Transverse colon (tissue), 4 donors: ENCODE measurements around the gene RNF113B. TPM values are rescaled to one million over a fixed set of nuclear protein-coding genes. Genes with fewer than 3 reads are reported as not detected.

Source experiments
- DNase-seq: peaks from one replicate; pipeline ENCODE4 v3.0.0-alpha.2; 2019
- H3K27ac ChIP-seq, 4 donors: fragments of 200-600 bp; sonication (generic); 2 replicates each; pipeline ENCODE4 v1.5.1; 2016 to 2018; ENCODE audit warnings: inconsistent platforms in 4 of 4
- H3K27me3 ChIP-seq: fragments of 200-600 bp; sonication (generic); 2 replicates; pipeline ENCODE4 v1.5.1; 2017; ENCODE audit warnings: inconsistent platforms
- H3K36me3 ChIP-seq, 4 donors: fragments of 200-600 bp; sonication (generic); 2 replicates each; pipeline ENCODE4 v1.5.1; 2017 to 2019; ENCODE audit warnings: inconsistent platforms in 4 of 4
- H3K4me1 ChIP-seq, 4 donors: fragments of 200-600 bp; sonication (generic); 2 replicates each; pipeline ENCODE4 v1.5.1; 2017 to 2020; ENCODE audit warnings: inconsistent platforms in 4 of 4
- H3K4me3 ChIP-seq, 4 donors: fragments of 200-600 bp; sonication (generic); 1 replicate in 1 of 4; 2 replicates in 3 of 4; pipeline versions ENCODE4 v1.5.1 to v1.6.1; 2017 to 2019; ENCODE audit warnings: inconsistent platforms in 4 of 4
- H3K9me3 ChIP-seq, 2 donors: fragments of 200-600 bp; sonication (generic); 2 replicates each; pipeline ENCODE4 v1.5.1; 2017 to 2019; ENCODE audit warnings: inconsistent platforms in 2 of 2
- CTCF ChIP-seq, 5 experiments: fragments of 200-600 bp in 3 of 5; fragments of 450-650 bp in 2 of 5; sonication (generic) in 3 of 5; IDR thresholded peaks; 1 replicate in 2 of 5; 2 replicates in 3 of 5; pipeline ENCODE4 v1.5.1; 2016 to 2017; ENCODE audit warnings: antibody characterized with exemption in 5 of 5, inconsistent platforms in 3 of 5, mild to moderate bottlenecking in 2 of 5, moderate library complexity in 1 of 5
- EP300 ChIP-seq: sonication (generic); formaldehyde crosslinking; IDR thresholded peaks from one replicate; pipeline ENCODE4 v1.6.1; 2017; ENCODE audit warnings: antibody characterized with exemption, low read depth
- POLR2A ChIP-seq: fragments of 450-650 bp; IDR thresholded peaks from one replicate; pipeline ENCODE4 v1.6.1; 2016; ENCODE audit warnings: antibody characterized with exemption, mild to moderate bottlenecking, moderate library complexity
- POLR2AphosphoS5 ChIP-seq, 3 donors: sonication (generic); formaldehyde crosslinking; IDR thresholded peaks; one replicate each; pipeline ENCODE4 v1.6.1; 2016; ENCODE audit warnings: antibody characterized with exemption in 3 of 3
- WGBS, 2 donors: methylation state at CpG; one replicate each; pipeline ENCODE4 v1.1.5; 2018; ENCODE audit warnings: low coverage in 1 of 2; 5-methylcytosine and 5-hydroxymethylcytosine counted together
- in situ Hi-C, 4 donors: fragments of 200-750 bp; cut with MboI; loops; one replicate each; pipeline versions ENCODE4 v1.15.0 to v1.15.1; 2017; ENCODE audit warnings: low sequenced_read_pairs in 3 of 4, low pct_ligation_motif_present in 1 of 4, low pct_unique_long_range_greater_than_20kb in 1 of 4
- intact Hi-C: fragments of 100-400 bp; cut with DNase I; formaldehyde crosslinking; loops from one replicate; pipeline ENCODE4 v1.15.1; 2023; ENCODE audit warnings: low total_unique reads
- total RNA-seq, 4 donors: library from RNA; depleted of rRNA; stranded (reverse); fragments of >200 nt; gene quantifications; one replicate each; pipeline ENCODE4 v1.1.0, GENCODE V29; 2016

RNF113B gene
- total RNA-seq, result not detected

GRCh38 chr13:98176777-98177608, at the start of gene RNF113B:
RNF113B (minus strand) TSS chr13:98177269; CDS start chr13:98177236, 33 bp downstream.
- intact Hi-C loops, result no loop called here
- Histone ChIP-seq H3K4me1 (peaks cover 12 to 34% (median 22%) of the 10 kb centered on the region in 4 donors), H3K27ac (no peak within 1 kb of the TSS), H3K36me3 (no peaks in the 10 kb centered on the region), H3K4me3 (no peak within 1 kb of the TSS), H3K9me3 (no peaks in the 10 kb centered on the region), H3K27me3 (no peaks in the 10 kb centered on the region)
- DNase-seq, result no peak
- WGBS, 2 donors, result 94 to 100% methylated on average over 5 to 56 of the region's 58 CpGs
- TF ChIP-seq EP300 (no peak), POLR2A (no peak), POLR2AphosphoS5 (IDR thresholded peaks at IDR 0.05) (no peak), CTCF (IDR thresholded peaks at IDR 0.05) (no peak)
- in situ Hi-C loops, result no loop called here

GRCh38 chr13:98226496-98226895, 49.4 kb upstream of the RNF113B start:
- intact Hi-C loops, result no loop called here
- no peak overlapping the region for H3K4me3 ChIP-seq
- no peak for DNase-seq
- no peaks in the 10 kb centered on the region for H3K9me3 ChIP-seq
- no peaks in the 10 kb centered on the region for H3K36me3 ChIP-seq
- no peaks in the 10 kb centered on the region for H3K27me3 ChIP-seq
- in situ Hi-C loops, result no loop called here
- H3K4me1 ChIP-seq, result peaks cover 0 to 29% (median 9%) of the 10 kb centered on the region in 4 donors
- no peak overlapping the region for H3K27ac ChIP-seq
- TF ChIP-seq CTCF (IDR thresholded peaks at IDR 0.05) (no peak), POLR2AphosphoS5 (IDR thresholded peaks at IDR 0.05) (no peak), EP300 (no peak), POLR2A (no peak)
- 75 to 82% methylated on average over 5 of the region's 5 CpGs for WGBS, 2 donors

- WGBS, 2 donors, result 87% methylated on average over 10 to 20 of the region's 20 CpGs
- Histone ChIP-seq H3K36me3 (no peaks in the 10 kb centered on the region), H3K27me3 (no peaks in the 10 kb centered on the region), H3K27ac (no peak overlapping the region), H3K4me3 (no peak overlapping the region), H3K9me3 (no peaks in the 10 kb centered on the region), H3K4me1 (peaks cover 0 to 41% (median 13%) of the 10 kb centered on the region in 4 donors)
- intact Hi-C loops (no loop called here), in situ Hi-C loops (no loop called here)
- TF ChIP-seq CTCF (IDR thresholded peaks at IDR 0.05), result no peak
- no peak for TF ChIP-seq EP300
- TF ChIP-seq POLR2A, result no peak
- TF ChIP-seq POLR2AphosphoS5 (IDR thresholded peaks at IDR 0.05), result no peak
- no peak for DNase-seq
Observed at GRCh38 chr13:98225036-98225940, 48.2 kb upstream of the RNF113B start.

- 80 to 88% methylated on average over 1 to 5 of the region's 5 CpGs for WGBS, 2 donors
- no peak overlapping the region for H3K4me3 ChIP-seq
- no peaks in the 10 kb centered on the region for H3K27me3 ChIP-seq
- H3K36me3 ChIP-seq, result no peaks in the 10 kb centered on the region
- no peaks in the 10 kb centered on the region for H3K9me3 ChIP-seq
- TF ChIP-seq CTCF (IDR thresholded peaks at IDR 0.05) (no peak), EP300 (no peak), POLR2AphosphoS5 (IDR thresholded peaks at IDR 0.05) (no peak), POLR2A (no peak)
- in situ Hi-C loops, result no loop called here
- H3K27ac ChIP-seq, result no peak overlapping the region
- intact Hi-C loops, result no loop called here
- peaks cover 0 to 46% (median 15%) of the 10 kb centered on the region in 4 donors for H3K4me1 ChIP-seq
- DNase-seq, result no peak
Observed at GRCh38 chr13:98224557-98224956, 47.5 kb upstream of the RNF113B start.
